Uterus (tissue), 2 donors: ENCODE results near the gene CAMTA1.

Experiments
- CTCF ChIP-seq, 4 experiments: fragments of 200-600 bp in 2 of 4; fragments of 450-650 bp in 2 of 4; sonication (generic) in 2 of 4; IDR thresholded peaks; one replicate each; pipeline ENCODE4 v1.5.1; 2016 to 2019; ENCODE audit warnings: antibody characterized with exemption in 4 of 4, mild to moderate bottlenecking in 2 of 4, moderate library complexity in 1 of 4
- POLR2A ChIP-seq, 2 donors: fragments of 450-650 bp; IDR thresholded peaks; one replicate each; pipeline ENCODE4 v1.6.1; 2016; ENCODE audit warnings: antibody characterized with exemption in 2 of 2, mild to moderate bottlenecking in 1 of 2, moderate library complexity in 1 of 2

GRCh38 chr1:7351649-7352048 is 566.4 kb downstream of the CAMTA1 start:
- TF ChIP-seq POLR2A (IDR thresholded peaks at IDR 0.05), result no peak
- TF ChIP-seq CTCF (IDR thresholded peaks at IDR 0.05), result no peak
